ENCODE data around the gene IGSF10. TPM values are rescaled to one million over a fixed set of nuclear protein-coding genes. Genes with fewer than 3 reads are reported as not detected.

The IGSF10 gene
- total RNA-seq, 1 donor from 2014 or later, result 1.2 TPM

- no peak overlapping the region for H3K4me3 Mint-ChIP-seq (ENCODE audit: unreplicated experiment)
- H3K36me3 Mint-ChIP-seq (ENCODE audit: unreplicated experiment), result no peaks in the 10 kb centered on the region
- H3K27me3 Mint-ChIP-seq (ENCODE audit: unreplicated experiment), result no peaks in the 10 kb centered on the region
- no peak overlapping the region for H3K27ac Mint-ChIP-seq (ENCODE audit: unreplicated experiment)
- H3K4me1 Mint-ChIP-seq (ENCODE audit: unreplicated experiment), result peaks cover 4% of the 10 kb centered on the region
- no peak for TF ChIP-seq CTCF (IDR thresholded peaks at IDR 0.05)
- H3K9me3 Mint-ChIP-seq (ENCODE audit: unreplicated experiment), result no peaks in the 10 kb centered on the region
- DNase-seq (ENCODE audit: extremely low spot score, unreplicated experiment), result no peak
Measured at GRCh38 chr3:151423091-151423490, 37.8 kb downstream of the IGSF10 start.

- no peaks in the 10 kb centered on the region for H3K36me3 Mint-ChIP-seq (ENCODE audit: unreplicated experiment)
- TF ChIP-seq CTCF (IDR thresholded peaks at IDR 0.05), result no peak
- H3K9me3 Mint-ChIP-seq (ENCODE audit: unreplicated experiment), result no peaks in the 10 kb centered on the region
- no peak for DNase-seq (ENCODE audit: extremely low spot score, unreplicated experiment)
- no peaks in the 10 kb centered on the region for H3K27me3 Mint-ChIP-seq (ENCODE audit: unreplicated experiment)
- peaks cover 4% of the 10 kb centered on the region for H3K4me1 Mint-ChIP-seq (ENCODE audit: unreplicated experiment)
- H3K27ac Mint-ChIP-seq (ENCODE audit: unreplicated experiment), result no peak overlapping the region
- no peak overlapping the region for H3K4me3 Mint-ChIP-seq (ENCODE audit: unreplicated experiment)
Measured at GRCh38 chr3:151421938-151422337, 38.9 kb downstream of the IGSF10 start.

GRCh38 chr3:151419806-151420205, 41.1 kb downstream of the IGSF10 start:
- DNase-seq (ENCODE audit: extremely low spot score, unreplicated experiment), result no peak
- no peak for TF ChIP-seq CTCF (IDR thresholded peaks at IDR 0.05)
- Mint-ChIP-seq H3K27ac (ENCODE audit: unreplicated experiment) (no peak overlapping the region), H3K27me3 (ENCODE audit: unreplicated experiment) (no peaks in the 10 kb centered on the region), H3K9me3 (ENCODE audit: unreplicated experiment) (no peaks in the 10 kb centered on the region), H3K4me1 (ENCODE audit: unreplicated experiment) (peaks cover 2% of the 10 kb centered on the region), H3K4me3 (ENCODE audit: unreplicated experiment) (no peak overlapping the region), H3K36me3 (ENCODE audit: unreplicated experiment) (no peaks in the 10 kb centered on the region)

GRCh38 chr3:151415289-151415688, 45.6 kb downstream of the IGSF10 start:
- Mint-ChIP-seq H3K9me3 (ENCODE audit: unreplicated experiment) (no peaks in the 10 kb centered on the region), H3K27ac (ENCODE audit: unreplicated experiment) (no peak overlapping the region), H3K4me1 (ENCODE audit: unreplicated experiment) (no peaks in the 10 kb centered on the region), H3K27me3 (ENCODE audit: unreplicated experiment) (no peaks in the 10 kb centered on the region), H3K4me3 (ENCODE audit: unreplicated experiment) (no peak overlapping the region), H3K36me3 (ENCODE audit: unreplicated experiment) (no peaks in the 10 kb centered on the region)
- no peak for TF ChIP-seq CTCF (IDR thresholded peaks at IDR 0.05)
- DNase-seq (ENCODE audit: extremely low spot score, unreplicated experiment), result no peak

GRCh38 chr3:151412989-151413388, 47.9 kb downstream of the IGSF10 start:
- H3K4me3 Mint-ChIP-seq (ENCODE audit: unreplicated experiment), result no peak overlapping the region
- no peak for TF ChIP-seq CTCF (IDR thresholded peaks at IDR 0.05)

More at GRCh38 chr3:151412989-151413388, 47.9 kb downstream of the IGSF10 start:
- Mint-ChIP-seq H3K27me3 (ENCODE audit: unreplicated experiment) (no peaks in the 10 kb centered on the region), H3K27ac (ENCODE audit: unreplicated experiment) (no peak overlapping the region), H3K9me3 (ENCODE audit: unreplicated experiment) (no peaks in the 10 kb centered on the region), H3K4me1 (ENCODE audit: unreplicated experiment) (no peaks in the 10 kb centered on the region), H3K36me3 (ENCODE audit: unreplicated experiment) (no peaks in the 10 kb centered on the region)
- no peak for DNase-seq (ENCODE audit: extremely low spot score, unreplicated experiment)

Other genes starting within 250 kb of the IGSF10 start
- gene P2RY14, start 182.5 kb downstream of the IGSF10 start, total RNA-seq, result not detected in 2 replicates
- gene GPR87, start 144.2 kb downstream of the IGSF10 start, total RNA-seq, result not detected in 2 replicates
- not detected in 2 replicates for gene P2RY13, start 131.5 kb downstream of the IGSF10 start, total RNA-seq
- gene P2RY12, start 76.3 kb downstream of the IGSF10 start, total RNA-seq, result not detected in 2 replicates